HepG2 (cell line): ENCODE measurements around the gene PROSER1. TPM values are rescaled to one million over a fixed set of nuclear protein-coding genes. Genes with fewer than 3 reads are reported as not detected.

Source experiments
- ATAC-seq: fragments of 200-7000 bp; cut with Tn5 transposase; 3 replicates; pipeline ENCODE4 v1.9.1; 2020; ENCODE audit warnings: mild to moderate bottlenecking, moderate library complexity
- BruUV-seq: library from RNA; stranded (reverse); fragments of 400-500 nt; replicated peaks from 2 replicates; lab custom pipeline; 2021; lab: Mats Ljungman, UMichigan
- CTCF ChIA-PET: fragments of 300-600 bp; formaldehyde crosslinking; extraction: SDS; loops from one replicate; lab custom pipeline; 2021; ENCODE audit warnings: low total read pairs, inconsistent platforms, low intra/inter-chr PET ratio; lab: Yijun Ruan, JAX
- POLR2A ChIA-PET: fragments of 350-600 bp; sonication (Branson Sonifier 250); formaldehyde crosslinking; loops from one replicate; lab custom pipeline; 2020; ENCODE audit warnings: antibody characterized with exemption, inconsistent platforms; lab: Yijun Ruan, JAX
- DNase-seq: peaks from one replicate; pipeline ENCODE4 v3.0.0-alpha.2; 2015; ENCODE audit warnings: low spot score
- FAIRE-seq: peaks from 3 replicates; lab custom pipeline; 2011; peaks lifted over from hg19 to GRCh38; lab: Jason Lieb, UNC
- H2AFZ ChIP-seq: one replicate; pipeline ENCODE4 v1.6.1; 2011; ENCODE audit warnings: low read length, inconsistent platforms
- H3K27ac ChIP-seq: fragments of 300-600 bp; 3 replicates; pipeline ENCODE4 v1.8.0; 2011; ENCODE audit warnings: mixed run types, mild to moderate bottlenecking, mixed read lengths, low read length, inconsistent platforms; ENCODE audit not compliant: insufficient read depth; ENCODE audit errors: extremely low read length
- H3K27me3 ChIP-seq, 2 experiments: fragments of 200-600 bp in 1 of 2; 2 replicates in 1 of 2; 3 replicates in 1 of 2; pipeline versions ENCODE4 v1.6.0 to v1.8.0; 2011; ENCODE audit warnings: low read length in 2 of 2, mild to moderate bottlenecking in 2 of 2, moderate library complexity in 2 of 2, inconsistent platforms in 1 of 2; ENCODE audit not compliant: insufficient read depth in 2 of 2, control insufficient read depth in 1 of 2
- H3K36me3 ChIP-seq, 2 experiments: fragments of 200-600 bp in 1 of 2; replicated peaks in 1 of 2; 2 replicates in 1 of 2; 3 replicates in 1 of 2; pipeline versions ENCODE4 v1.5.1 to v1.8.0; 2011; ENCODE audit warnings: low read length in 2 of 2, inconsistent platforms in 1 of 2; ENCODE audit not compliant: insufficient read depth in 2 of 2, control insufficient read depth in 1 of 2
- H3K4me1 ChIP-seq: 2 replicates; pipeline ENCODE4 v1.5.1; 2012; ENCODE audit warnings: low read length, inconsistent platforms; ENCODE audit not compliant: insufficient read depth
- H3K4me2 ChIP-seq: 2 replicates; pipeline ENCODE4 v1.6.0; 2011; ENCODE audit warnings: low read depth, low read length, inconsistent platforms
- H3K4me3 ChIP-seq, 3 experiments: fragments of 200-600 bp in 1 of 3; sonication (generic), shearing (Covaris generic) in 1 of 3; replicated peaks in 1 of 3; 2 replicates each; pipeline ENCODE4 v1.5.1; 2011 to 2016; ENCODE audit warnings: low read length in 3 of 3, inconsistent platforms in 2 of 3, low read depth in 2 of 3, mild to moderate bottlenecking in 2 of 3, control low read depth in 1 of 3, mixed read lengths in 1 of 3; ENCODE audit not compliant: insufficient read depth in 1 of 3
- H3K79me2 ChIP-seq: one replicate; pipeline ENCODE4 v1.6.1; 2011; ENCODE audit warnings: low read length, inconsistent platforms; ENCODE audit not compliant: insufficient read depth
- H3K9ac ChIP-seq: 2 replicates; pipeline ENCODE4 v1.6.0; 2011; ENCODE audit warnings: mild to moderate bottlenecking, low read depth, low read length, inconsistent platforms; ENCODE audit not compliant: insufficient read depth
- H3K9me3 ChIP-seq: 2 replicates; pipeline ENCODE4 v1.5.1; 2012; ENCODE audit warnings: mild to moderate bottlenecking, low read length
- H4K20me1 ChIP-seq: 2 replicates; pipeline ENCODE4 v1.6.0; 2011; ENCODE audit warnings: inconsistent platforms, mild to moderate bottlenecking, low read length, moderate library complexity; ENCODE audit not compliant: insufficient read depth
- BHLHE40 ChIP-seq: IDR thresholded peaks from 2 replicates; pipeline ENCODE4 v1.6.1; 2011; ENCODE audit warnings: low read length, improper control_type of control experiment
- TBP ChIP-seq: sonication (generic); formaldehyde crosslinking; IDR thresholded peaks from 2 replicates; pipeline ENCODE4 v1.5.0; 2020; ENCODE audit warnings: missing genetic modification reagents
- TCF7 ChIP-seq: sonication (generic); IDR thresholded peaks from 2 replicates; pipeline ENCODE4 v1.6.1; 2016; ENCODE audit warnings: antibody characterized with exemption, low read depth
- ZNF670 ChIP-seq: sonication (generic); formaldehyde crosslinking; IDR thresholded peaks from 2 replicates; pipeline ENCODE4 v1.8.0; 2022; ENCODE audit warnings: mild to moderate bottlenecking, missing genetic modification reagents, borderline replicate concordance
- ZNF781 ChIP-seq: sonication (generic); formaldehyde crosslinking; IDR thresholded peaks from 2 replicates; pipeline ENCODE4 v1.5.1; 2020; ENCODE audit warnings: borderline replicate concordance, mild to moderate bottlenecking, missing genetic modification reagents; ENCODE audit errors: not compliant biosample characterization
- WGBS: methylation state at CpG from one replicate; pipeline ENCODE4 v1.1.6; 2017; ENCODE audit warnings: low lambda C conversion rate; 5-methylcytosine and 5-hydroxymethylcytosine counted together
- in situ Hi-C: cut with HindIII; loops from 2 replicates; pipeline ENCODE4 v1.10.0; 2017; ENCODE audit warnings: low pct_unique_long_range_greater_than_20kb; ENCODE audit not compliant: extremely low pct_ligation_motif_present
- intact Hi-C: fragments of 100-400 bp; cut with micrococcal nuclease; formaldehyde crosslinking; loops from one replicate; pipeline ENCODE4 v1.10.0; 2022; ENCODE audit not compliant: unreplicated experiment
- polyA plus RNA-seq, 8 experiments: library from polyadenylated mRNA; depleted of rRNA in 3 of 8; stranded (reverse) in 7 of 8; unstranded in 1 of 8; fragments of >200 nt; fragmentation: Illumina TruSeq in 4 of 8; extraction: Trizol in 4 of 8; gene quantifications; 2 replicates each; pipeline versions ENCODE4 v1.2.1 to v1.2.3, GENCODE V29; 2011 to 2016; ENCODE audit warnings: low read depth in 4 of 8, missing spikeins in 1 of 8, mixed read lengths in 1 of 8; ENCODE audit not compliant: insufficient read depth in 1 of 8
- total RNA-seq, 5 experiments: library from RNA; depleted of rRNA; stranded (reverse); fragments of >200 nt; fragmentation: Illumina TruSeq; extraction: Trizol; gene quantifications; 2 replicates each; pipeline ENCODE4 v1.2.3, GENCODE V29; 2016; ENCODE audit warnings: low read depth in 1 of 5
- TF ChIP-seq, protein P1 (sequence below): sonication (generic); formaldehyde crosslinking; IDR thresholded peaks from 2 replicates; pipeline ENCODE4 v1.4.0; 2020; ENCODE audit warnings: missing genetic modification reagents, borderline replicate concordance

PROSER1 gene
- total and polyA plus RNA-seq, 2 of the 13 experiments (the other 11 are each of a cell fraction or from before 2014, with no cell fraction given) = 11.4 to 17.2 TPM

GRCh38 chr13:38979891-38980749, 57.8 kb downstream of the PROSER1 start:
- CTCF ChIA-PET = no interaction called here
- in situ Hi-C loops = no loop called here
- WGBS = 16% methylated on average over 8 of the region's 9 CpGs
- Histone ChIP-seq H3K9ac (no peak overlapping the region), H3K4me2 (no peak overlapping the region; the same call in 1 of the 2 replicates), H3K4me3 (no peak overlapping the region), H3K79me2 (no peaks in the 10 kb centered on the region), H3K27me3 (no peaks in the 10 kb centered on the region; a peak in 1 of 5 replicates), H3K4me1 (peaks cover 7% of the 10 kb centered on the region), H2AFZ (no peak overlapping the region), H3K9me3 (no peaks in the 10 kb centered on the region), H4K20me1 (no peaks in the 10 kb centered on the region), H3K36me3 (no peaks in the 10 kb centered on the region), H3K27ac (no peak overlapping the region)
- POLR2A ChIA-PET = no interaction called here
- no peak for FAIRE-seq
- intact Hi-C loops = no loop called here
- BruUV-seq = no TSS peak
- TF ChIP-seq TCF7 (no peak), ZNF781 (no peak), ZNF670 (no peak), BHLHE40 (peak; percentile 76), TBP (CRISPR knock-in tag) (no peak)
- TF ChIP-seq, protein P1, sequence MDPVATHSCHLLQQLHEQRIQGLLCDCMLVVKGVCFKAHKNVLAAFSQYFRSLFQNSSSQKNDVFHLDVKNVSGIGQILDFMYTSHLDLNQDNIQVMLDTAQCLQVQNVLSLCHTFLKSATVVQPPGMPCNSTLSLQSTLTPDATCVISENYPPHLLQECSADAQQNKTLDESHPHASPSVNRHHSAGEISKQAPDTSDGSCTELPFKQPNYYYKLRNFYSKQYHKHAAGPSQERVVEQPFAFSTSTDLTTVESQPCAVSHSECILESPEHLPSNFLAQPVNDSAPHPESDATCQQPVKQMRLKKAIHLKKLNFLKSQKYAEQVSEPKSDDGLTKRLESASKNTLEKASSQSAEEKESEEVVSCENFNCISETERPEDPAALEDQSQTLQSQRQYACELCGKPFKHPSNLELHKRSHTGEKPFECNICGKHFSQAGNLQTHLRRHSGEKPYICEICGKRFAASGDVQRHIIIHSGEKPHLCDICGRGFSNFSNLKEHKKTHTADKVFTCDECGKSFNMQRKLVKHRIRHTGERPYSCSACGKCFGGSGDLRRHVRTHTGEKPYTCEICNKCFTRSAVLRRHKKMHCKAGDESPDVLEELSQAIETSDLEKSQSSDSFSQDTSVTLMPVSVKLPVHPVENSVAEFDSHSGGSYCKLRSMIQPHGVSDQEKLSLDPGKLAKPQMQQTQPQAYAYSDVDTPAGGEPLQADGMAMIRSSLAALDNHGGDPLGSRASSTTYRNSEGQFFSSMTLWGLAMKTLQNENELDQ (CRISPR knock-in tag) = no peak
- peak; percentile 55; the same call in 2 of the 3 replicates for ATAC-seq
- no peak for DNase-seq
